ENCODE data around the gene DAGLB.
"Not testable (repeated sequence)": the region's sequence is repeated elsewhere in the genome, so short reads cannot be mapped to it uniquely, and the experiment has no call there.

Gene DAGLB

GRCh38 chr7:6407434-6407833 lies 40.3 kb downstream of the DAGLB start:
- no peak for DNase-seq
- intact Hi-C loops (cut with DNase I): no loop called here

- DNase-seq: no peak
- intact Hi-C loops (cut with DNase I): no loop called here
Measured at GRCh38 chr7:6406121-6406520, 41.6 kb downstream of the DAGLB start.

GRCh38 chr7:6403907-6404306 lies 43.8 kb downstream of the DAGLB start:
- no peak for DNase-seq
- intact Hi-C loops (cut with DNase I): no loop called here

GRCh38 chr7:6402741-6403140 lies 45.0 kb downstream of the DAGLB start:
- DNase-seq: peak in 18 of 42 donors; percentile 18 to 65 (median 34)
- intact Hi-C loops (cut with DNase I): no loop called here

- intact Hi-C loops (cut with DNase I): no loop called here
- DNase-seq: no peak
Measured at GRCh38 chr7:6402041-6402440, 45.7 kb downstream of the DAGLB start.

- peak in 1 of 42 donors; percentile 5 for DNase-seq
- intact Hi-C loops (cut with DNase I): no loop called here
Measured at GRCh38 chr7:6401536-6401935, 46.2 kb downstream of the DAGLB start.

GRCh38 chr7:6400243-6401105 lies 47.3 kb downstream of the DAGLB start:
- intact Hi-C loops (cut with DNase I): not testable (repeated sequence)
- peak in 1 of 42 donors; percentile 17 for DNase-seq

- peak in 3 of 42 donors; percentile 26 to 39 (median 36) for DNase-seq
- intact Hi-C loops (cut with DNase I): no loop called here
Measured at GRCh38 chr7:6399351-6399750, 48.4 kb downstream of the DAGLB start.

GRCh38 chr7:6398943-6399342 lies 48.8 kb downstream of the DAGLB start:
- intact Hi-C loops (cut with DNase I): no loop called here
- DNase-seq: peak in 38 of 42 donors; percentile 17 to 80 (median 57)

GRCh38 chr7:6397759-6398495 lies 49.8 kb downstream of the DAGLB start:
- peak in 3 of 42 donors; percentile 23 to 30 (median 28) for DNase-seq
- intact Hi-C loops (cut with DNase I): not testable (repeated sequence)

GRCh38 chr7:6395898-6396595 lies 51.7 kb downstream of the DAGLB start:
- DNase-seq: peak in 33 of 42 donors; percentile 29 to 76 (median 54)
- intact Hi-C loops (cut with DNase I): no loop called here

GRCh38 chr7:6394114-6394513 lies 53.6 kb downstream of the DAGLB start:
- intact Hi-C loops (cut with DNase I): no loop called here
- no peak for DNase-seq

- intact Hi-C loops (cut with DNase I): no loop called here
- DNase-seq: no peak
Measured at GRCh38 chr7:6393667-6394056, 54.1 kb downstream of the DAGLB start.

GRCh38 chr7:6392712-6393666 lies 54.8 kb downstream of the DAGLB start:
- intact Hi-C loops (cut with DNase I): no loop called here
- peak in 8 of 42 donors; percentile 20 to 54 (median 34) for DNase-seq

GRCh38 chr7:6389728-6390127 lies 58.0 kb downstream of the DAGLB start:
- intact Hi-C loops (cut with DNase I): loop anchor here (10.0 kb wide), 1 partner anchor 45 kb away; no protein-coding TSS in a partner anchor
- no peak for DNase-seq

- intact Hi-C loops (cut with DNase I): loop anchor here (10.0 kb wide), 1 partner anchor 47 kb away; no protein-coding TSS in a partner anchor
- DNase-seq: no peak
Measured at GRCh38 chr7:6387734-6388294, 59.9 kb downstream of the DAGLB start.

- no peak for DNase-seq
- intact Hi-C loops (cut with DNase I): loop anchor here (10.0 kb wide), 1 partner anchor 48 kb away; no protein-coding TSS in a partner anchor
Measured at GRCh38 chr7:6386779-6387178, 61.0 kb downstream of the DAGLB start.
